HG03025 (cell line): ENCODE results near the gene ZFP36L1.

Experiments used
- ATAC-seq: cut with Tn5 transposase; IDR thresholded peaks from one replicate; pipeline ENCODE4 v1.9.1; 2021; ENCODE audit warnings: mild to moderate bottlenecking, moderate library complexity; ENCODE audit not compliant: unreplicated experiment, low FRiP score

Gene ZFP36L1

DNA sequence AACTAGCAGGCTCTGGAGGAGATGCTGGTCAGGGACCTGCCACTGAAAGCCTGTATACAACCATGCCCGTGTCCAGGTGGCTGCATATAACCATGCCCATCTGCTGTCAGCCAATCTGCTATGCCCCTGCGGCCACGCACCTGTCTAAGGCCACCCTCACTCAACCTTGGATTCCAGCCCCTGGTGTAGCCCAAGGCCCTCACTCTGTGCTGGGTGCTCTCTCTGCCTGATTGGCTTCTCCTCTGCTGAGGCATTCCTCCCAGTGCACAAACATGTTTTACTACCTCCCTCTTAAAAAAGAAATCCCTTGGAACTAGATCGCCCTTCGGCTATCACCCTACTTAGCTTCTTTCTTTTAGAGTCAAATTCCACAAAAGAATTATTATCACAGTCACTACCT is 45.5 kb downstream of the ZFP36L1 start:
- ATAC-seq: no peak

DNA sequence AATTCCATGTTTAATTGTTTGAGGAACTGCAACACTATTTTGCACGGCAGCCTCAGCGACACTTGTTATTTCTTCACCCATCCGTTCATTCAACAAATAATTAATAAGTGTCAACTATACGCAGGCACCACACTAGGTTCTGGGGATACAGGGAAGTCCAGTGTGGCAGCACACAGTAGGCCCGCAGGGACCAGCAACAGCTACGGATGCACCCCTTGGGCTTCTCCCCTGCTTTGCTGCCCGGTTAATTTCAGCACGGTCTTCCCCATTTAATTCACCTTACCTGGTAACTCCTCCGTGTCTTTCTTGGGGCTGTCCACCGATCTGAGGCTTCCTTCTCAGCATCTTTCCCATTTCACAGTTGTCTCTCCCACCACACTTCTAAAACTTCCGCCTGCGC is 48.3 kb downstream of the ZFP36L1 start:
- ATAC-seq: no peak

GRCh38 chr14:68741839-68742470 is 50.9 kb downstream of the ZFP36L1 start:
- ATAC-seq: peak; percentile 69

GRCh38 chr14:68741477-68741791 is 51.4 kb downstream of the ZFP36L1 start:
- ATAC-seq: no peak

- ATAC-seq: no peak
Measured at GRCh38 chr14:68740788-68741476, 51.9 kb downstream of the ZFP36L1 start.

- no peak for ATAC-seq
Measured at GRCh38 chr14:68739701-68740100, 53.2 kb downstream of the ZFP36L1 start.

DNA sequence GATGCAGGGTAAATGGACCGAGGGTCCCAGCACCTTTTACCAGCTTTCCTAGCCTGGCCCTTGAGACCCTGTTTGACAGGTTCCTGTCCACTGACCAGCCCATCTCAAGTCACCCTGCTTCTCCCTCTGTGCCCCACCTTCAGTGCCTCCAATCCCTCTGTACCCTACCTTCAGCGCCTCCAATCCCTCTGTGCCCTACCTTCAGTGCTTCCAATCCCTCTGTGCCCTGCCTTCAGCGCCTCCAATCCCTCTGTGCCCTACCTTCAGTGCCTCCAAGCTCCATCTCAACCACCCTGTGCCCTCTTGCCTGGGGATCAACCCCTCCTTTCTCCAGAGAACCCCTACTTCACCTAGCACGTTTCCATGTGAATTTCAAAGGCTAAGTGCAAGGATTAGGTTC is 54.3 kb downstream of the ZFP36L1 start:
- no peak for ATAC-seq
